ENCODE data around the gene NDNF. TPM values are rescaled to one million over a fixed set of nuclear protein-coding genes. Genes with fewer than 3 reads are reported as not detected.

Gene NDNF
- polyA plus RNA-seq, 3 donors, result not detected

- Histone ChIP-seq H3K9me3 (replicated peaks in 1 of 2; ENCODE audit: control insufficient read depth in 1 of 2, insufficient read depth in 1 of 2, low read length in 2 of 2) (no peaks in the 10 kb centered on the region), H3K27me3 (ENCODE audit: control insufficient read depth in 2 of 2, insufficient read depth in 2 of 2, low read length in 2 of 2) (no peaks in the 10 kb centered on the region), H3K9ac (ENCODE audit: insufficient read depth, low read length, poor library complexity, severe bottlenecking) (no peak overlapping the region), H3K27ac (ENCODE audit: low read depth in 1 of 2, low read length in 2 of 2) (no peak overlapping the region), H3K36me3 (replicated peaks in 1 of 2; ENCODE audit: control insufficient read depth in 1 of 2, insufficient read depth in 2 of 2, low read length in 2 of 2) (no peaks in the 10 kb centered on the region), H3K4me2 (replicated peaks; ENCODE audit: extremely low read depth, low read length, poor library complexity, severe bottlenecking) (no peak overlapping the region), H2AFZ (ENCODE audit: insufficient read depth, low read depth, low read length, poor library complexity, severe bottlenecking) (no peak overlapping the region), H3K79me2 (ENCODE audit: insufficient read depth, low read length) (no peaks in the 10 kb centered on the region), H3K4me3 (replicated peaks in 1 of 3; ENCODE audit: low read depth in 2 of 3, low read length in 3 of 3) (no peak overlapping the region), H4K20me1 (ENCODE audit: insufficient read depth, low read length) (no peaks in the 10 kb centered on the region), H3K4me1 (ENCODE audit: control insufficient read depth in 1 of 2, insufficient read depth in 2 of 2, low read length in 2 of 2) (peaks cover 8 to 11% of the 10 kb centered on the region in 2 donors)
- H3K9me3 Mint-ChIP-seq, result peaks cover 0 to 7% (median 2%) of the 10 kb centered on the region in 7 donors
- H3K36me3 Mint-ChIP-seq, result no peaks in the 10 kb centered on the region
- peaks cover 2 to 3% (median 2%) of the 10 kb centered on the region in 3 donors for H3K27me3 Mint-ChIP-seq (ENCODE audit: low read depth in 3 of 3)
- intact Hi-C loops (cut with micrococcal nuclease), result no loop called here
- H3K4me1 Mint-ChIP-seq, result peaks cover 8% of the 10 kb centered on the region
- no peak overlapping the region for H3K27ac Mint-ChIP-seq
- TF ChIP-seq, protein P1, sequence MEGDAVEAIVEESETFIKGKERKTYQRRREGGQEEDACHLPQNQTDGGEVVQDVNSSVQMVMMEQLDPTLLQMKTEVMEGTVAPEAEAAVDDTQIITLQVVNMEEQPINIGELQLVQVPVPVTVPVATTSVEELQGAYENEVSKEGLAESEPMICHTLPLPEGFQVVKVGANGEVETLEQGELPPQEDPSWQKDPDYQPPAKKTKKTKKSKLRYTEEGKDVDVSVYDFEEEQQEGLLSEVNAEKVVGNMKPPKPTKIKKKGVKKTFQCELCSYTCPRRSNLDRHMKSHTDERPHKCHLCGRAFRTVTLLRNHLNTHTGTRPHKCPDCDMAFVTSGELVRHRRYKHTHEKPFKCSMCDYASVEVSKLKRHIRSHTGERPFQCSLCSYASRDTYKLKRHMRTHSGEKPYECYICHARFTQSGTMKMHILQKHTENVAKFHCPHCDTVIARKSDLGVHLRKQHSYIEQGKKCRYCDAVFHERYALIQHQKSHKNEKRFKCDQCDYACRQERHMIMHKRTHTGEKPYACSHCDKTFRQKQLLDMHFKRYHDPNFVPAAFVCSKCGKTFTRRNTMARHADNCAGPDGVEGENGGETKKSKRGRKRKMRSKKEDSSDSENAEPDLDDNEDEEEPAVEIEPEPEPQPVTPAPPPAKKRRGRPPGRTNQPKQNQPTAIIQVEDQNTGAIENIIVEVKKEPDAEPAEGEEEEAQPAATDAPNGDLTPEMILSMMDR (IDR thresholded peaks at IDR 0.05), result no peak
- H3K4me3 Mint-ChIP-seq, result peak overlapping the region in 1 of 2 donors; percentile 23
- no CpG with 5 or more reads among the region's 4 CpGs for WGBS (ENCODE audit: insufficient coverage)
- no peak for DNase-seq
Observed at GRCh38 chr4:121088867-121089266, 16.5 kb upstream of the NDNF start.

DNA sequence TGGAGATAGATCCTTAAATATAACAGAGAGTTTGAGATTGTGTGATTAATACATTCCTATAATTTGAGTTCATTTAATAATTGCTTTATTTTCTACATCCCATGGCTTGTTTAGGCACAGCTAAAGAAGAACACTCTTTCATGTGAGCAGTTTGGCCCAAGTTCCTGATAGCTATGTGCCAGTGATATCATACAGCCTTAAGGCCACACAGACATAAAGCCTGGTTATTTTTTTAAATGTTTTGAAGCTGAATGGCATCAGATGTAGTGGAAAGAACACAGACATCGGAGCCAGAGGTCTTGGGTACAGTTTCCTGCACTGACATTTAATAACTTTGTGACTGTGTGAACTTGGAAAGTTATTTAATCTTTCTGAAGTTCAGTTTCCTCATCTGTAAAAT, 7.0 kb upstream of the NDNF start:
- no peak overlapping the region for H3K27ac Mint-ChIP-seq
- intact Hi-C loops (cut with micrococcal nuclease), result no loop called here
- Histone ChIP-seq H2AFZ (ENCODE audit: insufficient read depth, low read depth, low read length, poor library complexity, severe bottlenecking) (no peak overlapping the region), H3K4me1 (ENCODE audit: control insufficient read depth in 1 of 2, insufficient read depth in 2 of 2, low read length in 2 of 2) (peaks cover 7 to 16% of the 10 kb centered on the region in 2 donors), H3K9ac (ENCODE audit: insufficient read depth, low read length, poor library complexity, severe bottlenecking) (no peak overlapping the region), H3K4me2 (replicated peaks; ENCODE audit: extremely low read depth, low read length, poor library complexity, severe bottlenecking) (no peak overlapping the region), H3K4me3 (replicated peaks in 1 of 3; ENCODE audit: low read depth in 2 of 3, low read length in 3 of 3) (no peak overlapping the region), H3K27me3 (ENCODE audit: control insufficient read depth in 2 of 2, insufficient read depth in 2 of 2, low read length in 2 of 2) (peaks cover 6 to 20% of the 10 kb centered on the region in 2 donors), H3K9me3 (replicated peaks in 1 of 2; ENCODE audit: control insufficient read depth in 1 of 2, insufficient read depth in 1 of 2, low read length in 2 of 2) (no peaks in the 10 kb centered on the region), H3K27ac (ENCODE audit: low read depth in 1 of 2, low read length in 2 of 2) (no peak overlapping the region), H3K36me3 (replicated peaks in 1 of 2; ENCODE audit: control insufficient read depth in 1 of 2, insufficient read depth in 2 of 2, low read length in 2 of 2) (no peaks in the 10 kb centered on the region), H4K20me1 (ENCODE audit: insufficient read depth, low read length) (no peaks in the 10 kb centered on the region), H3K79me2 (ENCODE audit: insufficient read depth, low read length) (no peaks in the 10 kb centered on the region)
- TF ChIP-seq, protein P1 (IDR thresholded peaks at IDR 0.05), result no peak
- no peaks in the 10 kb centered on the region for H3K36me3 Mint-ChIP-seq
- H3K4me1 Mint-ChIP-seq, result peaks cover 22% of the 10 kb centered on the region
- H3K4me3 Mint-ChIP-seq, result no peak overlapping the region
- peaks cover 0 to 6% (median 0%) of the 10 kb centered on the region in 7 donors for H3K9me3 Mint-ChIP-seq
- H3K27me3 Mint-ChIP-seq (ENCODE audit: low read depth in 3 of 3), result peaks cover 4 to 15% (median 9%) of the 10 kb centered on the region in 3 donors
- no peak for DNase-seq
- WGBS (ENCODE audit: insufficient coverage), result 100% methylated on average over 1 of the region's 1 CpG
